DMS53 (cell line): ENCODE measurements around the gene MLLT6.

ENCODE experiments used
- DNase-seq: peaks from one replicate; lab custom pipeline; 2025; lab: John Stamatoyannopoulos, UW

Gene MLLT6

DNA sequence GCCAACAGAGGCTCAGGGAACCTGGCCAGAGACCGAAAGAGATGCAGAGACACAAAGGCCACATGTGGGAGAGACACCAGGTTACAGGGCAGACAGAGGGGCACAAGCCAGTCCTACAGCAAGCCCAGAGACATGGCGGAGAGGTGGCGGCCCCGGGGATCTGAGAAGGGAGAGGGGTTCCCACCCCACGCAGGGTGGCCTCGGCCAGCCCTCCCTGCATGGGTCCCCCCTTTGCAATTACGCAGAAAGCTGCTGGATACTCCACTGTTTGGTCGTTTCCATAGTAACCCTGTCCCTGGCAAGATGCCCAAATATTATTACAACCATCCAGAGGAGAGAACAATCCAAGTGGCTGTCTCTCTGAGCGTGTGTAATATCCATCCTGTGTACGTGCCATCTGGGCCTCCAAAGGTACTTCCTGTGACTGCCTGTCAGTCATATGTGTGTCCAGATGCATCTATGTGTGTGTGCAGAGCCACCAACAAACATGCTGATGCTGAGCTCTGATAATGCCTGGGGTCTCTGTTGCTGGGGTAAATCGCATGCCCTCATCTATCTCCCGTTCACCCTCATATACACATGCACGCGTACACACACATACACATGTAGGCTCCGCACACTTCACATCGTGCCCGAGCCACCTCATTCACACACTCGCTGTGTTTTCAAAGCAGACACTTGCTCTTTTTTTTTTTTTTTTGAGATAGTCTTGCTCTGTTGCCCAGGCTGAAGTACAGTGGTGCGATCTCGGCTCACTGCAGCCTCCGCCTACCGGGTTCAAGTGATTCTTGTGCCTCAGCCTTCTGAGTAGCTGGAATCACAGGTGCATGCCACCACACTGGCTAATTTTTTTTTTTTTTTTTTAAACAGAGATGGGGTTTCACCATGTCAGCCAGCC lies 37.6 kb downstream of the MLLT6 start:
- peak; percentile 88 for DNase-seq

DNA sequence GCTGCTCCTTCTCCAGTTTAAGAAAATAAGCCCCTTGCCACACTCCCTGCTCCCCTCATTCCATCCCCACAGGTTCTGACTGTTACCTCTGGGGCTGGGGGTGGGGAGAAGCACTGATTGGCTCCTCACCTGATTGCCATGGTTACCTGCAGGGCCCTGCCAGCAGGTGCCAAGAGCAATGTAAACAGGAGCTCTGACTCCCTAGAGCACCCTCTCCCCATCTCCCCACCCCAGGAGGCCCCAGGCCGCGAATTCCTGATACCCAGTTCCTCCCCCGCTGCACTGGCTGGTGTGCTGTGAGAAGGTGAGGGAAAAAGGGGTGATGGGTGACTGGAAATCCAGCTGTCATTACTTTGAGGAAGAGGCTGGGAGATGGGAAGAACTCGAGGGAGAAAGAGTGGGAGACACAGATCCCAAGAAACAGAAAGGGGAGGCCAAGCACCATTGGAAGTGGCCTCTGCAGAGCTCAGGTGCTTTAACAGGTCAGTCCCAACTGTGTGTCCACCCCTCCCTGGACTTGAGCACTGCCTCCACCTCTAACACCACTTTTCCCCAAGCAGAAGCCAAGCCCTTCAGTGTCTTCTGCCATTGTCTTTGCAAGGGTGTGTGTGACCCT lies 38.6 kb downstream of the MLLT6 start:
- DNase-seq: peak; percentile 91

DNA sequence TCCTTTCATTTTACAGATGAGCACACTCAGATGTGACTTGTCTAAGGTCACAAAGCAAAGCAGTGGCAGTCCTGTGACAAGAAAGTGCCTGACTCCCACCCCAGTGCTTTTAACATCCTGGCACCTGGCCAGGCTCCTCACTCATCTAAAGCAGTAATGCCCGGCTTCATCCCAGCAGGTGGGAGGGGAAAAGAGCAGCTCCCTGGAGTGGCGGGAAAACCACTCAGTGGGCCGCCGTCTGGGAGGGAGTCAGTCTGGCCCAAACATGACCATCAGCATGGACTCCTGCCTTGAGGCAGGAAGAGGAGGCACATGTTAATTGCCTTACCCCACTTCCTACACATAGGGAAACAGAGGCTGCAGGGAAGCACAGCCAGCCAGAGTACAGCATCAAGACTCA lies 40.5 kb downstream of the MLLT6 start:
- peak; percentile 58 for DNase-seq

DNA sequence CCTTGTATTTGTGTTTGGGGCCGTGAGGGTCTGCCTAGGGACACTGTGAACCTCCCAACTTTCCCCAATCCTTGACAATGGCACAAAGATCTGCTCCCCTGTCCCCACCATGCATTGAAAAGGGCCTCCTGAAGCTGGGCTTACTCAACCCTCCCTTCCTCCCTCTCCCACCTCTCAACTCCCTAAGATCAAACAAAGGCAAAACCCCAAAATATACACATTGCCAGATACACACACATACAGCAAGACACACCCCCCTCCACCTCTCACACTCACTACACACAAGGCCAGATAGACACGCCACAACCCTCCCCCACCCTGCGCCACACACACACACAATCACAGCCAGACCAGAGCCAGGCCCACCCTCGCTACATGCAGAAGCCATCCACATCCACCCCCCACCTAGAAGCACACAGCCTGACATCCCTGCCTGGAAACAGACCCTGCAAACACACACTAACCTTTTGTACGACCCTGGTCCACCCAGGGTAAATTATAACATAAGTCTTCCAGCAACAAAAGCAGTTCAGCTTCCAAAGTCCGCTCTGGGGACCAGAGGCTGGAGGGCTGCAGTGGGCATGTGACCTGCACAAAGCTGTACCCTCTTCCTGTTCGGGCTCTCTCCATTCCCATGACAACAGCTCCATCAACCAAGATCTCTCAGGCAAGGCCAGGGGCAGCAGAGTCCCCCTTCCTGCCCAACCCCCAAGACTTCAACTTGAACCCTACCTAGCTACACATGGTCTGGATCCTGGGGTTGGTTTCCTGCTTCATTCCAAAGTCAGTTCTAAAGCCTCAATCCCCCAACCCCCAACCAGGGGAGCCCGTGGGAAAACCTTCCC lies 41.2 kb downstream of the MLLT6 start:
- peak; percentile 29 for DNase-seq

DNA sequence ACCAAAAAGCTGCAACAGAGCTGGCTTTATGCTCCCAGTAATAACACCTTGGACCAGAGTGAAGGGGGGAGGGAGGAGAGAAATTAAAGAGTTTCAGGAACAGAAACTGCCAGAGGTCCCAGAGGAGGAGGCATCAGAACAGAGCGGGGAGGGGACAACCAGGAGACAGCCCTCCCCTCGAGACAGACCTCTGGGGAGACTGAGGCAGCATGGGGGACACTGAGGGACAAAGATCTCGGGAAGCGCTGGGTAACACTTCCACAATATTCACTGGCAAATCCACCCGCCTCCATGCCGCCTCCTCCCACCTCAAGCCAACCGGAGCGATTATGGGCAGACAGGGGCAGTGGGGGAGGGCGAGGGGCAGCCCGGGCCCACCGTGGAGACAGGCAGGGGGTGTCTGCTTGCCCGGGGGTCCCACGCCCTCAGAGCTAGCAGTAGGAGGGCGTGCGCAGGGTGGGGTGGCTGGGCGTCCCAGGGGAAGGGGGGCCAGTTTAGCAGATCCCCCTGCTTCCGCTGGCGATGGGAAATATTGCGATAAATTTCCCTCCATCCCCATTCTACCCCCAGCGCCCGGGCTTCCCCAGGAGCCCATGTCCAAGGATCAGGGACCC lies 41.9 kb downstream of the MLLT6 start:
- peak; percentile 47 for DNase-seq

DNA sequence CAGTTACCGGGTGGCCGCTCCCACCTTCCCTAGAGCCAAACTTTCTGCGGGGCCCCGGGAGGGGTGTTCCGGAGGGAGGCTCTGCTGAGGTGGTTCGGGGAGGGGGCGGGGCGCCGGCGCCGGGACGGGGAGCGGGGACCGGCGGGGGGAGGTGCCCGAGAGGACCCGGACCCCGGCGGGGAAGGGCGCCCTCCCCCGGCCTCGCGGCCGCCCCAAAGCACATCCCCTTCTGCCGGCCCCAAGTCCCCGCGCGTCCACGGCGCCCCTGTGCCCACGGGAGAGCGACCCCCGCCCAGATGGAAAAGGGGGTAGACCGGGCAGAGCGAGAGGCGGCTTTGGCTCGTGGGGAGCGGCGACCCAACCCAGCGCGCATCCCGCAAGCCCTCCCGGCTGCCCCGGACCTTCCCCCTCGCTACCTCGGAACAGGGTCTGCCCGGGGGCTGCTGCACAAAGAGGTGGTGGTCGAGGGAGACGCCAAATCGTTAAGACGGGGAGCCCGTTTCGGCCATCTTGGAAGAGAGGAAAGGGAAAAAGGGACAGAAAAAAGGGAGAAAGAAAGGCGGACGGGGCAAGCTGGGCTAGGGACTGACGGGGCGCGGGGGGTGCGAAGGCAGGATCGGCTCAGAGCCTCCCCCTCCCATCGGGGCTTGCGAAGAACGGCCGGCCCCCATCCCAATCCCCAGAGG lies 42.5 kb downstream of the MLLT6 start:
- peak; percentile 54 for DNase-seq

DNA sequence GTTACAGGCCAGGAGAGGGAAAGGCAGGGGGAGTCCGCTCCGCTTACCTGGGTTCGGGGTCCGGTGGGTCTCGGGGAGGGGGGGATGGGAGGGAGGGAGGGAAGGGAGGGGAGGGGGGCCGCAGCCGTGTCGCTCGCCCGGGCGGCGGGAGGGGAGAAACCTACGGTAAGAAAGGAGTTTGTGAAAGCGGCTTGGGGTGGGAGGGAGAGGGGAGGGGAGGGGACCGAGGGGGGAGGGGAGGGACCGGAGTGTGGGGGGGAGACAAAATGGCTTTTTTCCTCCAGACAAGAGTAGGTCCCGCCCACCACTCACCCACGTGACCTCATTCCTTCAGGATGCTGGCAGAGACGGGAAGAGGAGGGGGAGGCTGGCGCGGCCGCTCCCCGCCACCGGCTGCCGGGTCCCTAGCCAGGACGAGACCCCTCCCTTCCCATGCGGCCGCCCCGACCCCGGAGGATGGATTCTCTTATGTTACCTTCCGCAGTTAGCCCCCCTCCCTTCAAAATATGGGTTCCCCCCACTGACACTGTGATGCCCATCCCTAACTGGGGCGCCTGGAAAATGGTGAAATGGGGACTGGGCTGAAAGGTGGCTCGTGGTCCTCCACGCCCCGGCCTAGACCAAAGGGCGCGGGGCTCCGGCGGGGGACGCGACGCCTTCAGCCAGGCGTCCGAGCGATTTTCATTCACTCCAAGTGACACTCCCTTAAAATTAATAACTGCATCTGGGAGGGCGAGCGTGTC lies 43.2 kb downstream of the MLLT6 start, which contains the start of gene PCGF2:
TSS of gene PCGF2 (minus strand) at position 188 of the 743 bp plus-strand sequence. CDS start 7,934 bp downstream, outside the sequence.
- peak; percentile 89 for DNase-seq

DNA sequence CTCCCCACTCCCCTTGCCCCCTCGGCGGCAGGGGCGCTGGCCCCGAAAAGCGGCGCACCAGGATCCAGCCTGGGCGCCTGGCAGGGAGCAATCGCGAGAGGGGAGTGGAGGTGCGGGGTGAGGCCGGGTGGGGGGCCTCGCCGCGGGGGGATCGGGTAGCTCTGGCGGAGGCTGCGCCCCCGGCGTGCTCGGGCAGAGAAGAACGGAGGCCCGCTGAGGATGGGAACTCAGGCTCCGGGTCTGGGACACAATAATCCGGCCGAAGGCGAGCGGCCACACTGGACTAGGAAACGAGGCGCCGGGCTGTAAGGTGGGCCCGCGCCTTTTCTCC lies 43.8 kb downstream of the MLLT6 start:
- no peak for DNase-seq

DNA sequence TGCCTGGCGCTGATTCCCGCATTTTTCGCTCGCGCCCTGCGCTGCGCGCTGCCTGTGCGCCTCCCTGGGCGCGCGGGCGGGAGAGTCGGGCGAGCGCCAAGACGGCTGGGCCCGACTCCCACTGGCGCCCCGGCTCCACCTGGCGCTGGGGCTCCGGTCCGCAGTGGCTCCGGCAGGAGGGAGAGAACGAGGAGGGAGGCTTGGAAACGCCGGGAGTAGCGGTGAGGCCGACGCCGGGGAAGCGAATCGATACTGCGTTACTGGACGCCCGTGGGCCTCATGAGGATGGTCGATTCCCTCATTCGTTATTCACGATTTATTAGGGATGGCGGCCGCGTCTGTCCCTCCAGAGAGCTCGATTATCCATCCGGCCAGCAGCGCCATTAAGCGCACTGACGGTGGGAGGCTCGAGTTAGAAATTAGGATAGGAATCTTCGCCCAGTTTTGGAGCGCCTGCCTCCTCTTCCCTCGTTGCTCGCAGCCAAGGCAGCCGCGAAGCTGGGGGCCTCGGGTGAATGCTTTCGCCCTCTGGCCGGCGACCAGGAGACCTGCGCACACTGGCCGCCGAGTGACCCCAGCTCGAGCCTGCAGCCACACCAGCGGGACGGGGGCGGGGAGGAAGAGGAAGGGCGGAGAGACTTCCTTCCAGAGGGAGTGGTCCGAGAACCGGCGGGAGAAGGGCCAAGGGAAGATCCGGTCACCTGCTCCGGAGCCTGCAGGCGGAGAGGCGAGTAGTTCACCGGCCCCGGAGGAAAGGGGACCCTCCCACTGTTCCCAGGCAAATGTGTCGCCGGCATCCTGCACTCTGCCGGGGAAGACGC lies 44.4 kb downstream of the MLLT6 start:
- DNase-seq: peak; percentile 84

DNA sequence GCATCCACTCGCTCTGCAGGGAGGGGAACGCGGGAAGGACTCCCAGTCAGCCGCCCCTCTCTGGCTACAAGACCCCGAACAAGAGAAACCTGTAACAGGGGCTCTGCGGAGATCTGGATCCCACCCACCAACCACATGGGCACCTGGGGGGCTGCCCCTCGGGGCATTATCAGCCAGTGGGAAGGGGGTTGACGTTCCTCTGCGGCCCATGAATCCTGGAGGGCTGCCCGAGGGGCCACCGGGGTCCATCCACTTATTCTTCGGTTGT lies 44.9 kb downstream of the MLLT6 start:
- DNase-seq: no peak

DNA sequence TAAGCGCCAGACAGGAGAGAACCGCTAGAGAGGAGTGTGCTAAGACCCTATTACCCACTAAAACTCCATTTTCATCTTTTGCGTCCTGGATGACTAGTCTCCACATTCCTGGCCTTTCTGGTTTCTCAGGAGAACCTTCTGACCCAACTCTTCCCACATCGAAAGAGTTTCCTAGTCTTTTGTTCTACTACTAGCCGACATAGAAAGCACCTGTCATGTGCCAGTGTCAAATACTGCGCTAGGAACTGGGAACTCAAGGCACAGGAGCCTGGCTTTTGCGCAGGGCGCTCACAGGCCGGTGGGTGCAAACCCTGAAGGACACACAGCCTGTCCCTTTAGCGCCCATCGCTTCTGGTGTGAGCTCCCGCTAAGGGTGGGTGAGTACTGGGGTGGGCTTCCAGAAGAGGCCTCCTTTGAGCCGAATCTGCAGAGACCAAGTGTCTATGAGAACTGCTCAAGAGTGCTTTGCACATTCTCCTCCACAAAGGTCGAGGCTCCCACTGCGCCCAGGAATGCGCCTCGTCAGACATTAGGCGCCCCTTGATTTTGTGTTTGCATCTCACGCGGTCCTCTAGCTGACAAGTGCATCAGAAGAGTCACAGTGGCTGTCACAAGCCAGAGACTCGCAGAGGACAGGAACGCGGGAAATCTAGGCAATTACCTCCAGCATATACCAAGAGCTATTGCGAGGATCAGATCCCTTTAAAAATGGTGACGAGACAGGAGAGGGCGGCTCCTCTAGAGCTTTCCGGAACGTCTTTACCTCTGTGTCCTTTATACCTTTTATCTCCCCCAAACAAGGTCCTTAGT lies 45.4 kb downstream of the MLLT6 start:
- peak; percentile 76 for DNase-seq

DNA sequence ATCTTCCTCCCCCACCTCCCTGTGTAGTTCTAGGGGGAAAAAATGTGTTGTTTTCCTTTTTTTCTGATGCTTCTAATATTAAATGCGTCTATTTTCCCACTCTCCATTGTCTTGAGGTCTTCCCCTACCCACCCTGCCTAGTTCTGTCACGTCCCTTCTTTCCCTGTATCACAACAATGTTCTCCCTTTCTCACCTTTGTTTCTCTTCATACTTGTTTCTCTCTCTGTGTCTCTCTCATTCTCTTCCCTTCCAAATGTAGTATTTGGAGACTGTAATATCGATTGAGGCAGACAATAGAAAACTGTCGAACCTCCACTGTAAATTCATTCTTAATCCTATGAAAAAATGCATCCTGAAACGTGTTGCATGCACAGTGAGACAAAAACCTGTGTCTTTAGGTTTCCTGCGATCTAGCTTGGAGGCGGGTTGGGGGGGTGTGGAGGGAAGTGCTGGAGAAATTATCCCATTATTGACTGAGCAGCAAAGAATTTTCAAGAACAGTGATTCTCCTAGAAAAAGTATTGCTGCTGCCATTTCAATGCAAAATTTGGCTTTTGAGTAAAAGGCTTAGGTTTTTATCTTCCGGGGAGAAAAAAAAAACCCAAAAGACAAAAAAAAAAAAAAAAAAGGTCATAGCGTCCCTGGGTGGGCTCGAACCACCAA lies 46.2 kb downstream of the MLLT6 start:
- DNase-seq: peak; percentile 71

DNA sequence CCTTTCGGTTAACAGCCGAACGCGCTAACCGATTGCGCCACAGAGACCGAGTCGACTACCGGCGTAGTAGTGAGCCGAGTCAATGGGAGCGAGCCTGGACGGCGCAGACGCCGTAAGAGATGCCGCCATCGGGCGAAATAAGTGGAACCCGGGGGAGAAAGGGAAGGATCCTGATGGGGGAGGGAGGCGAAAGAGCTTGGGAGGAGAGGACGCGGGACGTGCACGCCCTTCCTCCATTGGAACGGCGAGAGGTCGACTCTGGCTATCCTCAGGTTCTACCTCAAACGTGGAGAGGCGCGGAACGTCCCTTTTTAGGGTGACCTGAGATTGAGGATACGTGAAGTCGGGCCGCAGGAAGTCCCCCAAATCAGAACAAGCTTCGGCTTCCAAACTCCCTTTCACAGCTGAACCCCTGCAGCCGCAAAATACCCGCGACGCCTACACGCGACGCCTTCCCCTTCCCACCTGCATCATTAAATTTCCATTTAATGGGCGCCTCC lies 46.8 kb downstream of the MLLT6 start:
- DNase-seq: peak; percentile 91

DNA sequence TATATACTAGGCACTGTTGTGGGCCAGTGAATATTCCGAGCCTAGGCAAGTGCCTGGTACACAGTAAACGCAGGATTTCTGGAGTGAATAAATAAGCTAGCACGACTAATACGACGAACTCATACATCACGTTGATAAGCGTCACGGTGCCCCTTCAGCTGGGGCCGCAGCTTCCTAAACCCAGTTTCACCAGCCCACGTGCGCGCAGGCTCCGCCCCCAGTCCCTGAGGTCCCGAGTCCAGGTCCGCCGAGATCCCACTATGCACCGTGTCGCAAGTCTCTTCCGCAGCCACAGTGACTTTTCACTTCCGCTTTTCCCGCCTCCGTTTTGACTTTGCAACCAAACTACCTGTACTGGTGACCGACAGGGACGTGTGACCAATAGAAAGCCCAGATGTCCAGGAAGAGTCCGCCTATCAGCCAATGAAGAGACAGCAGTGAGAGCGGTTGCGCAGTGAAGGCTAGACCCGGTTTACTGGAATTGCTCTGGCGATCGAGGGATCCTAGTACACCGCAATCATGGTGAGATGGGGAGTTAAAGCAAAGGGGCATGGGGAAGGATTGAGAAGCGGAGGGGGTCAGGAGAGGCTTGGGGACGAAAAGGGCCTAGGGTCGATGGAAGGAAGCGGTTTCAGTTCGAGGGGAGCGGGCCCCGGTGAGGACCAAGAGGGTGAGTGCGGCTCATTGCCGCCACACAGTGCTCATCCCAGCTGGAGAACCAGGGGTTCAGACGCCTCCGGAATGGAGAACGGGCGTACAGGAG lies 47.4 kb downstream of the MLLT6 start, which contains the start of gene PSMB3:
TSS of gene PSMB3 (plus strand) at position 434 of the 763 bp plus-strand sequence. CDS start at position 520, 86 bp downstream.
- peak; percentile 99 for DNase-seq

DNA sequence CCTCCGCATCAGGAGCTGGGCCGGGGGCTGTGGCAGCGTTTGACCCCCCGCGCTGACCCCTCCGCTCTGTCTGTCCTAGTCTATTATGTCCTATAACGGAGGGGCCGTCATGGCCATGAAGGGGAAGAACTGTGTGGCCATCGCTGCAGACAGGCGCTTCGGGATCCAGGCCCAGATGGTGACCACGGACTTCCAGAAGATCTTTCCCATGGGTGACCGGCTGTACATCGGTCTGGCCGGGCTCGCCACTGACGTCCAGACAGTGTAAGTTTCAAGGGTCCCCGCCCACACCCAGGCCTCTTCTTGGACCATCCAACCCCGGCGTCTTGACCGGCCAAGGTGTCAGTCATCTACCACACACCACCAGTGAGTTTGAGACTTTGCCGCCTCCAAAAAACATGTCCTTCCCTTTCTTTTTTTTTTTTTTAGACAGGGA lies 48.0 kb downstream of the MLLT6 start:
- no peak for DNase-seq

DNA sequence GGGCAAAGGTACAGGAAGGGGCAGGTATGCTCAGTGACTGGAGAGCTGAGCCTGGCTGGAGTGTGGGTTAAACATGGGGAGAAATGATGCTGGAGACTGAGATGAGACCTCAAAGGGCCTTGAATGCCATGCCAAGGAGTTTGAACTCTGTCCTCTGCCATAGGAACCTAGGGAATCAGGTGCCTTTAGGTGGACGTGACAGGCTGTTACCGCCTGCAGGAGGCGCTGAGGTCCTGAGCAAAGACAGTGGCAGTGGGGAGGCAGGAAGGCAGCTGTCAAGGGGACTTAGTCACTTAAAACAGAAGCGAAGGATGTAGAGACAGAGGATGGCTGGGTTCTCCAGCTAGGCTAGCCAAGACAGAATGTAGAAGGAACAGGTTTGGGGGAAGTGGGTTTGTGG lies 56.5 kb downstream of the MLLT6 start:
- DNase-seq: peak; percentile 62

DNA sequence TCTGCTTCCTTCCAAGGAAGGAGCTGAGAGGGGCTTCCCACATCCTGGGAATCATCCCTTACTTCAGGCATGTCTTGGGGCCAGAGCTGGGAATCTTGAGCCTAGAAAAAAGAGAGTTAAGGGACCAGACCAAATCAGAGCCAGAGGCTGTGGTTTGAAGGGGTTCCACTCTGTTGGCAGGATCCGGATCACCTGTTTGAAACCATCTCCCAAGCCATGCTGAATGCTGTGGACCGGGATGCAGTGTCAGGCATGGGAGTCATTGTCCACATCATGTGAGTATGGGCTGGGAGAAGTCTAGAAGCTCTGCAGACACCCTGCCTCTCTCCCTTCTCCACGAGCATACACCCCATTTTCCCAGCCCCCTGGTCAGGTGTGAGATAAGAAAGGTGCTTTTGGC lies 57.2 kb downstream of the MLLT6 start:
- DNase-seq: no peak

DNA sequence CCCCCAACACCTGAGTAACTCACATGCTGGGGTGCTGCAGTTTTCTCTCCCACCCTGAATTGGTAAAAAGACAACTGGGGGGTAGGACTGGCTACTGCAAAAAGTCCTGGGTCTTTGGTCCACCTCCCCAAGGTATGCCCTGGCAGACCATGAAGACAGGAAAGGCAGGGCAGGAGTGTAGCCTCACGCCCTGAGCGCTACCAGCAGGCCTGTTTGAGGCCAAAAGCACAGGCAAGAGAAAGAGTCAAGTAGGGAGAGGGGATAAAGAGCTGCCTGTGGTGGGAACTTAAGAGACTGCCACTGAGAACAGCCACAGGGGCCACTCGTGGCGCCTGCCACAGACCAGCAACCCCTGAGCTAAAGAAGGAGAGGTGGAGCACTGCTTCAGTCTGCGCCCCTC lies 61.3 kb downstream of the MLLT6 start:
- DNase-seq: no peak
